Measurements from ENCODE around the gene GPSM1.

The GPSM1 gene

DNA sequence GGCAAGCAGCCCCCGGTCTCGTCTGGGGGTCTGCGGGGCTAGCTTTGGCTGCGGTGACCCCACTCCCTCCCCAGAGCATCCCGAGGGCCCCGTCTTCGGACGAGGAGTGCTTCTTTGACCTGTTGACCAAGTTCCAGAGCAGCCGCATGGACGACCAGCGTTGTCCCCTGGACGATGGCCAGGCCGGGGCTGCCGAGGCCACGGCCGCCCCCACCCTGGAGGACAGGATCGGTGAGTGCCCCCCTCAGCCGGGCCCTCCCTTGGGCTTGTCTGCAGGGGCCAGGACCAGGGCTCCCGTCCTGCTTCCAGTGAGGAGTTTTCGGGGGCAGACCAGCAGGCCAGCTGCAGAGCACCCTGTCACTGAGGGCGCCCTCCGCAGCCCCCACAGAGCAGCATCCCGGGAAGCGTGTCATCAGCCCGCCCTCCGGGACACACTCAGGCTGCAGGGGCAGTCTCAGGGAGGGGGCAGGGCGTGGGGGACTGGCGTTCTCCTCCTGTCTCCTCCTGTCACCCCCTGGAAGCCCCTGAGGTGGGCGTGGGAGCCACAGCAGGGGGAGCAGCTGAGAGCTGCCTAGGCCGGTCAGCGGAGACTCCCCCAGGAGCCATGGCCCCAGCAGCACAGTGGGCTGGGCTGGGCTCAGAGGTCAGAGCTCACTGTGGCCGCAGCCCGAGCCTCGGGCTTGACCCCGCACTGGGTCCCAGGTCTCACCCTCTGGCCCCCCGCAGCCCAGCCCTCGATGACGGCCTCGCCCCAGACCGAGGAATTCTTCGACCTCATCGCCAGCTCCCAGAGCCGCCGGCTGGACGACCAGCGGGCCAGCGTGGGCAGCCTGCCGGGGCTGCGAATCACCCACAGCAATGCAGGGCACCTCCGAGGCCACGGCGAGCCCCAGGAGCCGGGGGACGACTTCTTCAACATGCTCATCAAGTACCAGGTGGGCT, 28.5 kb downstream of the GPSM1 start:
- in situ Hi-C loops (cut with MboI; ENCODE audit: low sequenced_read_pairs) = no loop called here

GRCh38 chr9:136357202-136357725, 29.9 kb downstream of the GPSM1 start:
- in situ Hi-C loops (cut with MboI; ENCODE audit: low sequenced_read_pairs) = no loop called here

DNA sequence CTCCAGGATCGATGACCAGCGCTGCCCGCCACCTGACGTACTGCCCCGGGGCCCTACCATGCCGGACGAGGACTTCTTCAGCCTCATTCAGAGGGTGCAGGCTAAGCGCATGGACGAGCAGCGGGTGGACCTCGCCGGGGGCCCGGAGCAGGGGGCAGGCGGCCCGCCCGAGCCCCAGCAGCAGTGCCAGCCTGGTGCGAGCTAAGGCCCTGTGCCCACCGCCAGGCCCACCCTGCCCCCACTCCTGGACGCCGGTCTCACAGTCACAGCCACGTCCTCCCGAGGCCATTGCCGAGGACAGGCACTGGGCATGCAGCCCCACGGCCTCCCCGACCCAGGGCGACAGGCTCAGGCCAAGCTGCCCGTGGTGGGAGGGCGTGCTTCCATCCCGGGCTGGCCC, 30.7 kb downstream of the GPSM1 start:
- in situ Hi-C loops (cut with MboI; ENCODE audit: low sequenced_read_pairs) = no loop called here

GRCh38 chr9:136358888-136359287, 31.5 kb downstream of the GPSM1 start:
- in situ Hi-C loops (cut with MboI; ENCODE audit: low sequenced_read_pairs) = no loop called here

DNA sequence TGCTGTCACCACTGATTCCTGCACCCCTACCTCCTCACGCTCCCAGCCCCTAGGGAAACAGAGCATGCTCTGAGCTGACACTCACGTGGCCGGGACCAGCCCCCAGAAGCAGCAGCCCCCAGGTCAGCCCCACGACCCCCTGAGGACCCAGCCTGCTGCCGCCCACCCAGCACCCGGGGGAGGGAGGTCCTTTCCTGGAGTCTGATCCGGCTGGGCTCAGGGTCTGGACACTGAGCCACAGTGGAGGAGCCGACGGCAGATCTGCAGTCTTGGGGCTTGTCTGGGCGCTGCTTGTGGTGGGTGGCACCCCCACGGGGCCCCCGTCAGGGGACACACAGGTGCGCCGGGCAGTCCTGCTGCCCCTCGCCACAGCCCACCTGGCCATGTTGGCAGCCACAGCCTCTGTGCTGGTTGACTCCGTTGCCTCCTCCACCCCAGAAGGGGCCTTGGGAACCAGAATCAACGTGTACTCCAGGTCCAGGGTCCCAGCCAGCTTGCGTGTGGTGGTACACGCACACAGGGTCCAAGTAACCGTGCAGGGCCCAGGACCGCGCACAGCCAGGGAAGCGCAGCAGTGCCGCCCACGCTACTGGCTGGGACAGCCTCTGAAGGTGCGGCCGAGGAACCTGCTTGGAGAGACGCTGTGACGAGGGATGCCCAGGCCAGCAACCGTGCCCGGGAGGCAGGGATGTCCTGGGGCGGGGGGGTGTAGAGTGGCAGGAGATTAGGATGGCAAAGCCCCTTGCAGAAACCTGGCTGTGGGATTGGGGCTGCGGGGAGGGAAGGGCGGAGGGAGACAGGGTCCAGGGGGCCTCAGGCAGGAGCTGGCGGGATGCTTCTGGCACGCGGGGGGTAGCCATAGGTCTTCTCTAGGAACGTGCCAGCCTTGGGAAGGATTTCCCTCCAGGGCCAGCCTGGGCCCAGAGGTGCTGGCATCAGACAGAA, 32.7 kb downstream of the GPSM1 start:
- in situ Hi-C loops (cut with MboI; ENCODE audit: low sequenced_read_pairs) = no loop called here

DNA sequence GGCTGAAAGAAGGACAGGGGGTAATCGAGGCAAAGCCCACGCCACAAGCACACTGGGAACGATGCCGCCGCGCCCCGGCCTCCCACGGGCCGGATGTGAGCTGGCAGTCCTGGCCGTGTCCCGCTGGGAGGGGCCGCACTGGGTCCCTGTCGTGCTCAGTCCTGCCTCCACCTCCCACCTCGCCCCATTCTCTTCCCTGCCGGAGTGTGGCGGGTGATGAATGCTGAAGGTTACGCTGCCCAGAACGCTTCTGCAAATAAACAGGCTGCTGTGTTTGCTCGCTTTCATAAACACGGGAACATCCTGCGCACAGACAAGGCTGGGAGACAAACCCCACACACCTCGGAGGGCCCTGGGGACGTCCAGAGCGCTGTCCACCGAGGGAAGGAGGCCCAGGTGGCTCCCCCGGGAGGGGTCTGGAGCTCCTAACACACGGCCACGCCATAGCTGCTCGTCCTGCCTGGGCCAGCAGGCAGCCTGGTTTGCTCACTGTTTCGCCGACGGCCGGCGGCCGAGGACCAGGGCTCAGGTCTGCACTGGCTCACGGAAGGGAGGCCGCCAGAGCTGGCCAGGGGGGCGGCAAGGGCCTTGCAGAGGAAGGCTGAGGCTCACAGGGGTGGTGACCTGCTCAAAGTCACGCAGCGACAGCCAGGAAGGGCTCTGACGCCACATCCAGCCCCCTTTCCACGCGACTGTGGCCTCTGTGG, 33.9 kb downstream of the GPSM1 start:
- in situ Hi-C loops (cut with MboI; ENCODE audit: low sequenced_read_pairs) = no loop called here

DNA sequence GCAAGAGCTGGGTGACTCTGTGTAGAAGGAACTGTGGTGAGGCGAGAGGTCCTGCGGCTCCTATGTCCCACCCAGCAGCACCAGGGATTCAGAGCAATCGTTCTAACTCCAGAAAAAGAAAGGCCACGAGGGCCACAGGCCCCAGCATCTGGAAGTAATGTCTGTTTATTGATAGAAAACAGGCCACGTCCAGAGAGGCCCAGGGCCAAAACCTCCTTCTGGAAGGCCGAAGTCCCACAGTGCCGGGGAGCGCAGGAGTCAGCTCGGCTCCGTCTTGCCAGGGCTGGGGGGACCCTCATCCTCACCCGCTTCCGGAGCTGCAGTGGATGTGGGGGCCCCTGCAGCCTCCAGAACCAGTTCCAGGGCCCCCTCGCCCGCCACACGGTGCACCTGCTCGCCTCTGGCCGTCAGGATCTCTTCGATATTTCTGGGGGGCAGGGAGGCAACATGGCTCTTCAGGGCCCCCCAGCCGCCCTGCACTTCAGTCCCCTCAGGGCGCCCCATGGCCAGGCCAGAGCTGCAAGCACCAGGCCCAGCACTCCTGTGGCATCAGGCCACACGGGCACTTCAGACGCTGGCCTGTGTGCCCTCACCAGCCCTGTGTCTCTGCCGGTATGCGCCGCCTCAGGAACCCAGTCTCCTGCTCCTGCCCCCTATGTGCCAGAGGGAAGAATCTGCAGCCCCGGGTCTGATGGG, 34.6 kb downstream of the GPSM1 start:
- in situ Hi-C loops (cut with MboI; ENCODE audit: low sequenced_read_pairs) = no loop called here

GRCh38 chr9:136362450-136362784, 35.1 kb downstream of the GPSM1 start:
- in situ Hi-C loops (cut with MboI; ENCODE audit: low sequenced_read_pairs) = no loop called here

DNA sequence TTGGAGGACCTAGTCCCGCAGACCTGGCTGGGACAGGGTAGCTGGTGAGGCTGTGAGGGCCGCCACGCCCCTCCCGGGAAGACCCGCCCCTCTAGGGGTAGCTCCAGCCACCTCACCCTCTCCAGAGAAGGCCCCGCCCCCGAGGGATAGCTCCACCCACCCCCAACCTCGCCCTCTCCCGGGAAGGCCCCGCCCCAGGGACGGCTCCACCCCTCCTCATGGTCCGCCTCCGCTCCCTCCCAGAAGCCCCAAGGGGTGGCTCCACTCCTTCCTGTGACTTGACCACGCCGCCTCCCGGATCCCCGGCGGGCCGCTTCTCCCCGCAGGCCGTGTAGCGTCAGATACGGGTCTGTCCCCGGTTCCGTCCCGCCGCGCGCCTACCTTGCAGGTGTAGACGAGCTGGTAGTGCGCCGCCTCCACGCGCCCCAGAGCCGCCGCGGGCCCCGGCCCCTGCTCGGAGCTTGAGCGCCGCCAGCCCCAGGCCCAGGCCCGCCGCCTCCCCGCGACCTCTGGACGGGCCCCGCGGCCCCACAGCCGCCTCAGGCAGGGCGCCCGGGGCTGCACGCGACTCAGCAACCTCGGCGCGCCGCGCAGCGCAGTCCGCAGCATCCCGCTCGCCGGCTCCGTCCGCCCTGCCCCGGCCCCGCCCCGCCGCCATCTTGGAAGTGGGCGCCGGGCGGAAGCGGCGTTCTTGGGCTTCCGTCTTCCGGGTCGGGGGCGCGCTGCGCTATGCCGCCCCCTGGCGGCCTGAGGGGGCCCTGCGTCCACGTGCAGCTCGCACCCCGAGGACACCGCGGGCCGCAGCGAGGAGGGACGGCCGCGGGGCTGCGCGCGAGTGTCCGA, 36.0 kb downstream of the GPSM1 start, which contains the start of gene DNLZ:
Gene DNLZ, minus strand, starts transcription at position 639 of the 843 bp plus-strand sequence. Its CDS starts 30 bp downstream, at position 609.
- in situ Hi-C loops (cut with MboI; ENCODE audit: low sequenced_read_pairs) = no loop called here

DNA sequence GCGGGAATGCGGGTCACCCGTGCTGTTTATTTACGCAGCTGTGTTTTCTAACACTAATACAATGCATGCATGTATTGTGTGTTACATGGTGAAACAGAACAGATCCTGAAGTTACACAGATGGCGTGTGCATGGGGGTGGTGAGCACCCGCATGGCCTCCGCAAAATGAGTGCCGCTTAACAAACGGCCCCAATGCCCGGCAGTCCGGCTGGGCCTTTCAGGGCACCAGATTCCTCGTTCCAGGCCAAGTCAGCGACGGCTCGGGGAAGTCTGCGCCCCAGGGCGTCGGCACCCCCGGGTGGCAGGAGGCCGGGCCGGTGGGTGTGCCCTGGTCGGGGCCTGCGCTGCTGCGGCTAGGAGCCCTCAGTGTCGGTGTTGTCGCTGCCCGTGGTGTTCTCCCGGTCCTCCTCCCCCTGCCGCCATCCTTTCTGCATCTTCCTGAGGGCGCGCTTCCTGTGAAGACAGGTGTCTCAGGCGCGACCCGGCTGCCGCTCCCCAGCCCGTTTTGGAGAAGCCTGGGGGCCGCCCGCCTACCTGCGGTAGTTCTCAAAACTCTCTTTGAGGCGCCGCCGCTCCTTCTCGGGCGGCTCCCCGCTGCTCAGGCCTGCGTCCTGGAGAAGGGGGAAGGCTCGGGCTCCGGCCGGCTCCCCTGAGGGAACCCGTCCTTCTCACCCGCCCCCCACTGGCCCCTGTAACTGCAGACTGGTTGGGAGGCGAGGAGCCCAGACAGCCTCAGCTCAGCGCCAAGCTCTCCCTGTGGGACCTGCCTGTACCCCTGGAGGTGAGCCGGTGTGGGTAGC, 36.8 kb downstream of the GPSM1 start:
- in situ Hi-C loops (cut with MboI; ENCODE audit: low sequenced_read_pairs) = no loop called here

GRCh38 chr9:136364942-136365774, 37.8 kb downstream of the GPSM1 start:
- in situ Hi-C loops (cut with MboI; ENCODE audit: low sequenced_read_pairs) = no loop called here

DNA sequence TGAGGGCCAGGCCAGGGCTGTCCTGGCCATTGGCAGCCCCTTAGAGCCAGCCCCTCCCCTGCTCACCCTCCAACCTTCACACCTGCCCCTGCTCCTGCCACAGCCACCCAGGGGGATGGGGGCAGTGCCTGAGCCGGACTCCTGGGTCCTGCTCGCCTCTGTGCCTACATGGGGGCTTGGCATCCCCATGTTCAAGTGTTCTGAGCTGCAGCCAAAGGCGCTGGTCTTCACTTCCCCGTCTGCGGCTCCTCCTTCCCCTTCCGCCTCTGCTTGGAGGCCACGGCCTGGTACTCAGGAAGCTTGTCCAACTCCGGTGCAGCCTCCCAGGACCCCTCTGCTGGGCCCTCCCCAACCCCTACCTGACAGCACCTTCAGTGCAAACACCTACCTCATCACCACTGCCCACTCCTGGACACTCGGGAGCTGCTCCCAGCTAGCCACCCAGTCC, 38.5 kb downstream of the GPSM1 start:
- in situ Hi-C loops (cut with MboI; ENCODE audit: low sequenced_read_pairs) = no loop called here

DNA sequence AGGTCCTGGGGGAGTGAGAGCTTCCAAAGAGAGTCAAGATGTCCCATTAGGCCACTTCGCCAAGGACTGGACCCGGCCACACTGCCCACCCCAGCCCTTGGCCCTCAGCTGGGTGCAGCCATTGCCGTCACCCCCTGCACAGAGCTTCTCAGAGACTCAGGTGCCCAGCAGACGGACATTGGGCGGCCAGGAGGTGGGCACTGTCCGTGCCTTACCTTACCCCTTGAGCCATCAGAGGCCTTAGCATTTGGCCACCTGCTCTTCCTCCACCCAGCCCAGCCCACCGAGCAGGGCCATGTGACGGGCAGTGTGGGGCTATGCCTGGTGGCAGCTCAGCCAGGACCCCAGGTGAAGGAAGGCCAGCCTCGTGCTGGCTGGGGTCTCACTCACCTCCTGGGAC, 39.5 kb downstream of the GPSM1 start:
- in situ Hi-C loops (cut with MboI; ENCODE audit: low sequenced_read_pairs) = no loop called here

GRCh38 chr9:136367296-136368145, 40.2 kb downstream of the GPSM1 start:
- in situ Hi-C loops (cut with MboI; ENCODE audit: low sequenced_read_pairs) = no loop called here

DNA sequence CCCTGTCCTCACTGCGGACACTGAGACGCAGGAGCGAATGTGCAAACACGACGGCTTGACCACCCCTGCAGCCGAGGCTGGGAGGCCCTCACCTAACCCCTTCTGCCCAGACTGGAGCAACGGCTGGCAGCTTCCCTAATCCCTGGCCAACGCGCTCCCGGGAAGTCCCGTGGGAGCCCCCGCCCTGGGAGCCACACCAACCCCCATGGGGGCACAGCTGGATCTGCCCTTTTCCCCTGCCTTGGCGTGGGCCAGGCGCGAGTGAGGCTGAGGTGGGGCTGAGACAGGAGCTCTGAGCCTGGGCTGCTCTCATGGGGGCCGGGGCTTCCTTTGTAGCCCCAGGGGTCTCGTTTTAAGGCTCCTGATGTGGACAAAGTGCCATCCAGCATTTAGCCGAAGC, 40.9 kb downstream of the GPSM1 start:
- in situ Hi-C loops (cut with MboI; ENCODE audit: low sequenced_read_pairs) = no loop called here

DNA sequence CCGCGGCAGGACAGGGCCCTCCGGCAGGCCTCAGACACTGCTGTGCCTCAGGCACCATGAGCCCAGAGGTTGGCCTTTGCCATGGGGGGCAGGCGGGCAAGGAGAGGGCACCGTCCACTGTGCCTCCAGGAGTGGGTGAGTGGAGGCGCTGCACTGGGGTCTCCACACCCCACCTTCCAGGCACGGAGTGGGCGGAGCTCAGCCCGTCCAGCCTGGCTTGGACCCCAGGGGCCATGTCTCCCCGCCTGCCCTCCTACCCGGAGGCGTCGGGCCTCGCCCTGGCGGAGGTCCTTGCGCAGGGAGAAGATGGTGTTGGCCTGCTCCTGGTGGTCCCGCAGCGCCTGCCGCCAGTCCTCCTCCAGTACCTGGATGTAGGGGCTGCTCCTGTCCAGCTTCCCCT, 42.7 kb downstream of the GPSM1 start:
- in situ Hi-C loops (cut with MboI; ENCODE audit: low sequenced_read_pairs) = no loop called here
